NCI-H82 (cell line): ENCODE data around the gene NDUFA13.
A peak's percentile ranks its signal among the peaks of the same experiment; 100 is the strongest.

ENCODE experiments used
- DNase-seq: peaks from one replicate; lab custom pipeline; 2025; lab: John Stamatoyannopoulos, UW

Gene NDUFA13

GRCh38 chr19:19489804-19490204 is 26.2 kb upstream of the NDUFA13 start:
- DNase-seq, result no peak

GRCh38 chr19:19490214-19490968 is 25.6 kb upstream of the NDUFA13 start:
- peak; percentile 89 for DNase-seq

- no peak for DNase-seq
Observed at GRCh38 chr19:19491321-19492025, 24.6 kb upstream of the NDUFA13 start.

- DNase-seq, result no peak
Observed at GRCh38 chr19:19492026-19492610, 23.9 kb upstream of the NDUFA13 start.

- no peak for DNase-seq
Observed at GRCh38 chr19:19493841-19494546, 22.0 kb upstream of the NDUFA13 start.

- no peak for DNase-seq
Observed at GRCh38 chr19:19495614-19496603, 20.1 kb upstream of the NDUFA13 start.

- no peak for DNase-seq
Observed at GRCh38 chr19:19498255-19498991, 17.6 kb upstream of the NDUFA13 start.

GRCh38 chr19:19499272-19499995 is 16.6 kb upstream of the NDUFA13 start:
- no peak for DNase-seq

- DNase-seq, result no peak
Observed at GRCh38 chr19:19500975-19501644, 14.9 kb upstream of the NDUFA13 start.

- DNase-seq, result no peak
Observed at GRCh38 chr19:19501798-19502197, 14.2 kb upstream of the NDUFA13 start.

GRCh38 chr19:19502281-19502680 is 13.7 kb upstream of the NDUFA13 start:
- no peak for DNase-seq

- DNase-seq, result no peak
Observed at GRCh38 chr19:19502808-19503602, 13.0 kb upstream of the NDUFA13 start.

- DNase-seq, result no peak
Observed at GRCh38 chr19:19504754-19505668, 11.0 kb upstream of the NDUFA13 start.

GRCh38 chr19:19505669-19506326 is 10.2 kb upstream of the NDUFA13 start:
- DNase-seq, result no peak

- DNase-seq, result no peak
Observed at GRCh38 chr19:19506592-19506991, 9.4 kb upstream of the NDUFA13 start.

- no peak for DNase-seq
Observed at GRCh38 chr19:19507354-19507753, 8.7 kb upstream of the NDUFA13 start.

GRCh38 chr19:19508217-19508616 is 7.8 kb upstream of the NDUFA13 start:
- DNase-seq, result no peak
